Tibial nerve (tissue), 4 donors: Measurements from ENCODE around the gene ELANE.

ENCODE experiments used
- EP300 ChIP-seq, 2 donors: sonication (generic); formaldehyde crosslinking; IDR thresholded peaks; one replicate each; pipeline ENCODE4 v1.6.1; 2017; ENCODE audit warnings: antibody characterized with exemption in 2 of 2, mild to moderate bottlenecking in 1 of 2
- POLR2A ChIP-seq, 2 donors: fragments of 450-650 bp; IDR thresholded peaks; one replicate each; pipeline ENCODE4 v1.6.1; 2017; ENCODE audit warnings: antibody characterized with exemption in 2 of 2, mild to moderate bottlenecking in 2 of 2, moderate library complexity in 2 of 2
- TF ChIP-seq, protein P1 (sequence below), 5 experiments: fragments of 200-600 bp in 3 of 5; fragments of 450-650 bp in 2 of 5; sonication (generic) in 3 of 5; IDR thresholded peaks; one replicate each; pipeline ENCODE4 v1.5.1; 2016 to 2019; ENCODE audit warnings: antibody characterized with exemption in 5 of 5, mild to moderate bottlenecking in 3 of 5, moderate library complexity in 2 of 5

DNA sequence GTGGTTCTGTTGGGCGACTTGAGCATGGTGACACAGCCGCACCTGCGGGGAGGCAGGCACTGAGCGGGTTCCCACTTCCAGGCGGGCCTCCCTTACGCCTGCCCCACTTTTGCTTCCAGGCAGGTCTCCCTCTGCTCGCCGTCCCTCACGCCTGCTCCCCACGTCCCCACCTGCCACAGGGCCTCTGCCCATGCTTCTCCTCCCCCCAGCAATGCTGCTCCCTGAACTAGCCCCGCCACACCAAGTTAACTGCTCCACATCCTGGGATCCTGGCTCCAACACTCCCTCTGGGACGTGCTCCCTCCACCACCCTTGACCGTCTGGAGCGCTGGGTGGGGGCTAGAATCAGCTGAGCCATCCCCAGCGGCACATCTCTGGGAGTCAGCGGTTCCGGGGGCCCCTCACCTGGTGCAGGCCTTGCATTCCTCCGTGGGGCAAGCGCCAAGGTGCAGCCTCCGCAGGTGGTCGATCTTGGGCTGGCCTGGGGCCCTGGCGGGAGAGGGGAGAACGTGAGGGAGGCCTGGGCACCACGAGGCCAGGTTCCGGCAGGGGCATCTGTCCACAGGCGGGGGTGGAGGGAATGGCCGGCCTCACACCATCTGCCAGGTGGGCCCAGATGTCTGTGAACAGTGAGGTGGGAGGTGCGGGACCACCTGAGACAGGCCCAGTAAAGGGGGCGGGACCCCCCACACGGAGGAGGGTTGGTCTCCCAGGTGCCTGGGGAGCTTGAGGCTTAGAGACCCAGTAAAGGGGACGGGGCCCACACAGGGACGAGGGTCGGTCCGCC is 16.5 kb downstream of the ELANE start:
- TF ChIP-seq, protein P1, sequence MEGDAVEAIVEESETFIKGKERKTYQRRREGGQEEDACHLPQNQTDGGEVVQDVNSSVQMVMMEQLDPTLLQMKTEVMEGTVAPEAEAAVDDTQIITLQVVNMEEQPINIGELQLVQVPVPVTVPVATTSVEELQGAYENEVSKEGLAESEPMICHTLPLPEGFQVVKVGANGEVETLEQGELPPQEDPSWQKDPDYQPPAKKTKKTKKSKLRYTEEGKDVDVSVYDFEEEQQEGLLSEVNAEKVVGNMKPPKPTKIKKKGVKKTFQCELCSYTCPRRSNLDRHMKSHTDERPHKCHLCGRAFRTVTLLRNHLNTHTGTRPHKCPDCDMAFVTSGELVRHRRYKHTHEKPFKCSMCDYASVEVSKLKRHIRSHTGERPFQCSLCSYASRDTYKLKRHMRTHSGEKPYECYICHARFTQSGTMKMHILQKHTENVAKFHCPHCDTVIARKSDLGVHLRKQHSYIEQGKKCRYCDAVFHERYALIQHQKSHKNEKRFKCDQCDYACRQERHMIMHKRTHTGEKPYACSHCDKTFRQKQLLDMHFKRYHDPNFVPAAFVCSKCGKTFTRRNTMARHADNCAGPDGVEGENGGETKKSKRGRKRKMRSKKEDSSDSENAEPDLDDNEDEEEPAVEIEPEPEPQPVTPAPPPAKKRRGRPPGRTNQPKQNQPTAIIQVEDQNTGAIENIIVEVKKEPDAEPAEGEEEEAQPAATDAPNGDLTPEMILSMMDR (IDR thresholded peaks at IDR 0.05): no peak
- TF ChIP-seq POLR2A (IDR thresholded peaks at IDR 0.05) (no peak), EP300 (IDR thresholded peaks at IDR 0.05) (no peak)
